H9 (cell line): Measurements from ENCODE around the gene ARMC2. TPM values are rescaled to one million over a fixed set of nuclear protein-coding genes. Genes with fewer than 3 reads are reported as not detected.

Source experiments
- DNase-seq: peaks from one replicate; pipeline ENCODE4 v3.0.0-alpha.2; 2017
- H2AFZ ChIP-seq: one replicate; pipeline ENCODE4 v1.6.1; 2013; ENCODE audit warnings: mild to moderate bottlenecking, low read length, control low read depth, moderate library complexity
- H2AK5ac ChIP-seq: 2 replicates; pipeline ENCODE4 v1.6.1; 2013; ENCODE audit warnings: low read length, control low read depth, mixed read lengths; ENCODE audit not compliant: insufficient read length
- H2BK120ac ChIP-seq: one replicate; pipeline ENCODE4 v1.6.1; 2013; ENCODE audit warnings: low read depth, mild to moderate bottlenecking, low read length, control low read depth, inconsistent platforms; ENCODE audit not compliant: poor library complexity, severe bottlenecking
- H2BK12ac ChIP-seq: 2 replicates; pipeline ENCODE4 v1.6.1; 2013; ENCODE audit warnings: low read length, control low read depth, mixed read lengths, low read depth; ENCODE audit not compliant: insufficient read length
- H2BK15ac ChIP-seq: 2 replicates; pipeline ENCODE4 v1.6.1; 2013; ENCODE audit warnings: low read depth, low read length, control low read depth
- H2BK20ac ChIP-seq: one replicate; pipeline ENCODE4 v1.6.1; 2013; ENCODE audit warnings: low read depth, mild to moderate bottlenecking, low read length, control low read depth, inconsistent platforms; ENCODE audit not compliant: poor library complexity, severe bottlenecking
- H2BK5ac ChIP-seq: 2 replicates; pipeline ENCODE4 v1.6.1; 2013; ENCODE audit warnings: low read length, control low read depth, mixed read lengths; ENCODE audit not compliant: insufficient read length
- H3K14ac ChIP-seq: 2 replicates; pipeline ENCODE4 v1.6.1; 2013; ENCODE audit warnings: low read length, control low read depth; ENCODE audit not compliant: insufficient read depth
- H3K18ac ChIP-seq: 2 replicates; pipeline ENCODE4 v1.6.1; 2013; ENCODE audit warnings: low read depth, mild to moderate bottlenecking, mixed read lengths, low read length, control low read depth; ENCODE audit not compliant: insufficient read length
- H3K23ac ChIP-seq: 2 replicates; pipeline ENCODE4 v1.6.1; 2013; ENCODE audit warnings: low read length, control low read depth, mixed read lengths, low read depth; ENCODE audit not compliant: insufficient read length
- H3K23me2 ChIP-seq: 2 replicates; pipeline ENCODE4 v1.6.1; 2013; ENCODE audit warnings: low read depth, mild to moderate bottlenecking, mixed read lengths, low read length, control low read depth; ENCODE audit not compliant: insufficient read length, poor library complexity, severe bottlenecking
- H3K27ac ChIP-seq: 2 replicates; pipeline ENCODE4 v1.5.1; 2013; ENCODE audit warnings: low read length, control low read depth, mixed read lengths, low read depth; ENCODE audit not compliant: insufficient read length
- H3K27me3 ChIP-seq: 2 replicates; pipeline ENCODE4 v1.6.1; 2013; ENCODE audit warnings: low read length, control low read depth, inconsistent platforms; ENCODE audit not compliant: insufficient read depth
- H3K4ac ChIP-seq: 2 replicates; pipeline ENCODE4 v1.6.1; 2013; ENCODE audit warnings: low read depth, mild to moderate bottlenecking, control low read depth, inconsistent platforms, low read length, moderate library complexity
- H3K4me1 ChIP-seq: 2 replicates; pipeline ENCODE4 v1.6.1; 2013; ENCODE audit warnings: low read length, control low read depth, inconsistent platforms; ENCODE audit not compliant: insufficient read depth
- H3K4me2 ChIP-seq: 2 replicates; pipeline ENCODE4 v1.6.1; 2013; ENCODE audit warnings: low read length, control low read depth, mixed read lengths; ENCODE audit not compliant: insufficient read length, insufficient read depth
- H3K56ac ChIP-seq: 2 replicates; pipeline ENCODE4 v1.6.1; 2013; ENCODE audit warnings: low read depth, mild to moderate bottlenecking, mixed read lengths, low read length, control low read depth; ENCODE audit not compliant: insufficient read length
- H3K79me1 ChIP-seq: 2 replicates; pipeline ENCODE4 v1.6.1; 2013; ENCODE audit warnings: low read depth, mild to moderate bottlenecking, moderate library complexity, low read length, control low read depth, inconsistent platforms; ENCODE audit not compliant: insufficient read depth, poor library complexity, severe bottlenecking
- H3K79me2 ChIP-seq: 2 replicates; pipeline ENCODE4 v1.6.1; 2013; ENCODE audit warnings: low read length, control low read depth, inconsistent platforms; ENCODE audit not compliant: insufficient read depth
- H3K9ac ChIP-seq: 2 replicates; pipeline ENCODE4 v1.6.1; 2013; ENCODE audit warnings: low read length, control low read depth, mixed read lengths; ENCODE audit not compliant: insufficient read length; ENCODE audit errors: extremely low read depth
- H3K9me3 ChIP-seq: one replicate; pipeline ENCODE4 v1.6.1; 2013; ENCODE audit warnings: low read depth, low read length, inconsistent platforms; ENCODE audit not compliant: control insufficient read depth
- H3T11ph ChIP-seq: one replicate; pipeline ENCODE4 v1.6.1; 2013; ENCODE audit warnings: mild to moderate bottlenecking, low read length, control low read depth, inconsistent platforms
- H4K20me1 ChIP-seq: one replicate; pipeline ENCODE4 v1.6.1; 2013; ENCODE audit not compliant: control insufficient read depth, insufficient read length, insufficient read depth
- H4K5ac ChIP-seq: 2 replicates; pipeline ENCODE4 v1.6.1; 2013; ENCODE audit warnings: low read depth, mild to moderate bottlenecking, mixed read lengths, low read length, control low read depth; ENCODE audit not compliant: insufficient read length
- H4K8ac ChIP-seq: replicated peaks from 2 replicates; pipeline ENCODE4 v1.6.1; 2013; ENCODE audit warnings: low read length, control low read depth, mixed read lengths, low read depth; ENCODE audit not compliant: insufficient read length
- H4K91ac ChIP-seq: 2 replicates; pipeline ENCODE4 v1.6.1; 2013; ENCODE audit warnings: low read depth, mild to moderate bottlenecking, moderate library complexity, mixed read lengths, low read length, control low read depth; ENCODE audit not compliant: insufficient read length
- H3K27ac Mint-ChIP-seq, 3 experiments: 2 replicates in 2 of 3; 3 replicates in 1 of 3; pipeline ENCODE4 v1.8.0; 2020 to 2021; ENCODE audit warnings: mixed read lengths in 3 of 3, mild to moderate bottlenecking in 1 of 3, moderate library complexity in 1 of 3
- H3K27me3 Mint-ChIP-seq: 2 replicates; pipeline ENCODE4 v1.8.0; 2021; ENCODE audit warnings: low read depth, mild to moderate bottlenecking, moderate library complexity, mixed read lengths
- H3K36me3 Mint-ChIP-seq, 3 experiments: 2 replicates in 2 of 3; 3 replicates in 1 of 3; pipeline ENCODE4 v1.8.0; 2020 to 2021; ENCODE audit warnings: low read depth in 3 of 3, mixed read lengths in 3 of 3; ENCODE audit not compliant: insufficient read depth in 1 of 3
- H3K4me1 Mint-ChIP-seq, 2 experiments: 2 replicates each; pipeline ENCODE4 v1.8.0; 2020; ENCODE audit warnings: mixed read lengths in 2 of 2
- H3K4me3 Mint-ChIP-seq, 2 experiments: 2 replicates in 1 of 2; 3 replicates in 1 of 2; pipeline ENCODE4 v1.8.0; 2020 to 2021; ENCODE audit warnings: mild to moderate bottlenecking in 2 of 2, mixed read lengths in 2 of 2, moderate library complexity in 1 of 2
- H3K9me3 Mint-ChIP-seq, 2 experiments: 2 replicates in 1 of 2; 3 replicates in 1 of 2; pipeline ENCODE4 v1.8.0; 2020; ENCODE audit warnings: mild to moderate bottlenecking in 2 of 2, mixed read lengths in 2 of 2, moderate library complexity in 1 of 2
- CTCF ChIP-seq: fragments of 200-600 bp; sonication (generic); conservative IDR thresholded peaks from 3 replicates; pipeline ENCODE4 v1.8.0; 2021; ENCODE audit warnings: antibody characterized with exemption, mild to moderate bottlenecking
- total RNA-seq: library from RNA; stranded (reverse); gene quantifications from 2 replicates; pipeline ENCODE4 v1.2.1, GENCODE V29; 2021

Gene ARMC2
- total RNA-seq, 1 experiment from 2014 or later = 2.8 TPM

- H3K18ac ChIP-seq = no peak overlapping the region
- H3K14ac ChIP-seq = no peak overlapping the region
- no peak overlapping the region for H3K56ac ChIP-seq
- H4K8ac ChIP-seq = no peak overlapping the region
- DNase-seq = no peak
- no peak overlapping the region for H2AFZ ChIP-seq
- no peak overlapping the region for H3K23ac ChIP-seq
- no peaks in the 10 kb centered on the region for H3K79me1 ChIP-seq
- no peak overlapping the region for H3T11ph ChIP-seq
- H3K9ac ChIP-seq = no peak overlapping the region
- H2BK20ac ChIP-seq = no peak overlapping the region
- no peaks in the 10 kb centered on the region for H3K27me3 Mint-ChIP-seq
- H3K4me1 ChIP-seq = no peaks in the 10 kb centered on the region
- no peak overlapping the region for H2BK5ac ChIP-seq
- TF ChIP-seq CTCF = no peak
- no peak overlapping the region for H3K27ac Mint-ChIP-seq
- H3K9me3 Mint-ChIP-seq = no peaks in the 10 kb centered on the region; a peak in 1 of 5 replicates
- H3K4me2 ChIP-seq = no peak overlapping the region
- H2BK120ac ChIP-seq = no peak overlapping the region
- no peaks in the 10 kb centered on the region for H3K79me2 ChIP-seq
- H3K36me3 Mint-ChIP-seq = no peaks in the 10 kb centered on the region; a peak in 2 of 7 replicates
- no peaks in the 10 kb centered on the region for H4K20me1 ChIP-seq
- H3K27me3 ChIP-seq = no peaks in the 10 kb centered on the region
- no peak overlapping the region for H2BK15ac ChIP-seq
- no peak overlapping the region for H2AK5ac ChIP-seq
- H3K9me3 ChIP-seq = no peaks in the 10 kb centered on the region
- H3K4me1 Mint-ChIP-seq = peaks cover 30 to 36% of the 10 kb centered on the region in 2 experiments
- no peak overlapping the region for H3K4ac ChIP-seq
- H3K23me2 ChIP-seq = no peaks in the 10 kb centered on the region
- H3K27ac ChIP-seq = no peak overlapping the region
- no peak overlapping the region for H2BK12ac ChIP-seq
- no peak overlapping the region for H3K4me3 Mint-ChIP-seq
- no peak overlapping the region for H4K5ac ChIP-seq
- no peak overlapping the region for H4K91ac ChIP-seq
These were observed 26.9 kb downstream of the ARMC2 start for GRCh38 chr6:108875161-108875555.
